CD14-positive monocyte (primary cell): ENCODE data around the gene CXCL12. TPM values are rescaled to one million over a fixed set of nuclear protein-coding genes. Genes with fewer than 3 reads are reported as not detected.

Experiments used
- DNase-seq, 3 donors: peaks; one replicate each; pipeline ENCODE4 v3.0.0-alpha.2; 2011 to 2022
- H2AFZ ChIP-seq: 2 replicates; pipeline ENCODE4 v1.6.0; 2012; ENCODE audit warnings: mild to moderate bottlenecking, low read depth, low read length, inconsistent platforms; ENCODE audit not compliant: insufficient read depth, poor library complexity, severe bottlenecking
- H3K27ac ChIP-seq, 2 donors: 1 replicate in 1 of 2; 2 replicates in 1 of 2; pipeline ENCODE4 v1.5.1; 2012 to 2013; ENCODE audit warnings: low read length in 2 of 2, control low read depth in 1 of 2, inconsistent platforms in 1 of 2, low read depth in 1 of 2, mild to moderate bottlenecking in 1 of 2
- H3K27me3 ChIP-seq, 2 donors: one replicate each; pipeline versions ENCODE4 v1.6.0 to v1.6.1; 2011 to 2013; ENCODE audit warnings: low read length in 2 of 2; ENCODE audit not compliant: control insufficient read depth in 2 of 2, insufficient read depth in 2 of 2
- H3K36me3 ChIP-seq, 2 donors: replicated peaks in 1 of 2; 1 replicate in 1 of 2; 2 replicates in 1 of 2; pipeline versions ENCODE4 v1.5.1 to v1.6.1; 2012 to 2013; ENCODE audit warnings: low read length in 2 of 2, control low read depth in 1 of 2, inconsistent platforms in 1 of 2, mild to moderate bottlenecking in 1 of 2; ENCODE audit not compliant: insufficient read depth in 2 of 2, control insufficient read depth in 1 of 2
- H3K4me1 ChIP-seq, 2 donors: 1 replicate in 1 of 2; 2 replicates in 1 of 2; pipeline versions ENCODE4 v1.5.1 to v1.6.1; 2012 to 2013; ENCODE audit warnings: low read length in 2 of 2, control low read depth in 1 of 2, inconsistent platforms in 1 of 2, mild to moderate bottlenecking in 1 of 2, moderate library complexity in 1 of 2; ENCODE audit not compliant: insufficient read depth in 2 of 2, control insufficient read depth in 1 of 2
- H3K4me2 ChIP-seq: replicated peaks from 2 replicates; pipeline ENCODE3; 2012; ENCODE audit warnings: low read length, moderate library complexity, mild to moderate bottlenecking; ENCODE audit not compliant: poor library complexity, severe bottlenecking; ENCODE audit errors: extremely low read depth
- H3K4me3 ChIP-seq, 3 experiments: fragments of 200-600 bp in 1 of 3; sonication (generic) in 1 of 3; replicated peaks in 1 of 3; 1 replicate in 2 of 3; 2 replicates in 1 of 3; pipeline ENCODE4 v1.5.1; 2011 to 2013; ENCODE audit warnings: low read length in 3 of 3, mild to moderate bottlenecking in 3 of 3, control low read depth in 2 of 3, low read depth in 2 of 3, inconsistent platforms in 1 of 3, moderate library complexity in 1 of 3
- H3K79me2 ChIP-seq: 2 replicates; pipeline ENCODE4 v1.6.0; 2012; ENCODE audit warnings: mild to moderate bottlenecking, control low read depth, inconsistent platforms, low read length, moderate library complexity; ENCODE audit not compliant: insufficient read depth
- H3K9ac ChIP-seq: 2 replicates; pipeline ENCODE4 v1.6.0; 2017; ENCODE audit warnings: low read length, mild to moderate bottlenecking; ENCODE audit not compliant: insufficient read depth, poor library complexity, severe bottlenecking
- H3K9me3 ChIP-seq, 2 donors: replicated peaks in 1 of 2; 1 replicate in 1 of 2; 2 replicates in 1 of 2; pipeline versions ENCODE4 v1.5.1 to v1.6.1; 2012 to 2013; ENCODE audit warnings: low read length in 2 of 2, control low read depth in 1 of 2; ENCODE audit not compliant: control insufficient read depth in 1 of 2, insufficient read depth in 1 of 2
- H4K20me1 ChIP-seq: 2 replicates; pipeline ENCODE4 v1.6.0; 2012; ENCODE audit warnings: mild to moderate bottlenecking, low read length, control low read depth, moderate library complexity; ENCODE audit not compliant: insufficient read depth
- H3K27ac Mint-ChIP-seq, 7 donors: one replicate each; pipeline ENCODE4 v1.8.0; 2020; ENCODE audit warnings: mild to moderate bottlenecking in 7 of 7, mixed read lengths in 7 of 7, moderate library complexity in 6 of 7, inconsistent platforms in 2 of 7
- H3K27me3 Mint-ChIP-seq, 3 donors: one replicate each; pipeline ENCODE4 v1.8.0; 2021 to 2022; ENCODE audit warnings: low read depth in 3 of 3, mild to moderate bottlenecking in 3 of 3, mixed read lengths in 3 of 3, moderate library complexity in 3 of 3, inconsistent platforms in 1 of 3
- H3K36me3 Mint-ChIP-seq, 2 donors: one replicate each; pipeline ENCODE4 v1.8.0; 2020; ENCODE audit warnings: mixed read lengths in 2 of 2, inconsistent platforms in 1 of 2, mild to moderate bottlenecking in 1 of 2
- H3K4me1 Mint-ChIP-seq: one replicate; pipeline ENCODE4 v1.8.0; 2020; ENCODE audit warnings: mild to moderate bottlenecking, mixed read lengths
- H3K4me3 Mint-ChIP-seq, 2 donors: one replicate each; pipeline ENCODE4 v1.8.0; 2020; ENCODE audit warnings: mild to moderate bottlenecking in 2 of 2, mixed read lengths in 2 of 2, moderate library complexity in 1 of 2
- H3K9me3 Mint-ChIP-seq, 7 donors: one replicate each; pipeline ENCODE4 v1.8.0; 2020 to 2022; ENCODE audit warnings: mixed read lengths in 7 of 7, mild to moderate bottlenecking in 6 of 7, moderate library complexity in 6 of 7, inconsistent platforms in 2 of 7
- WGBS: methylation state at CpG from one replicate; pipeline ENCODE4 v1.1.5; 2013; ENCODE audit warnings: missing lambda C conversion rate; ENCODE audit not compliant: insufficient coverage; 5-methylcytosine and 5-hydroxymethylcytosine counted together
- intact Hi-C, 2 donors: fragments of 100-400 bp; cut with micrococcal nuclease; formaldehyde crosslinking; loops; one replicate each; pipeline versions ENCODE4 v1.15.0 to v1.15.1; 2023
- polyA plus RNA-seq, 3 donors: library from polyadenylated mRNA; depleted of rRNA in 1 of 3; unstranded in 2 of 3; stranded (reverse) in 1 of 3; fragments of 300-500 nt in 2 of 3; fragments of >200 nt in 1 of 3; fragmentation: Illumina TruSeq in 2 of 3; gene quantifications; 1 replicate in 2 of 3; 2 replicates in 1 of 3; pipeline ENCODE4 v1.2.3, GENCODE V29; 2012 to 2021
- TF ChIP-seq, protein P1 (sequence below): fragments of 200-600 bp; IDR thresholded peaks from one replicate; pipeline ENCODE4 v1.8.0; 2022; ENCODE audit warnings: antibody characterized with exemption, mild to moderate bottlenecking

Gene CXCL12
- polyA plus RNA-seq, 3 donors: 0.21 TPM; not detected in 2

- H3K4me3 ChIP-seq: no peak overlapping the region
- H2AFZ ChIP-seq: no peak overlapping the region
- no peaks in the 10 kb centered on the region for H3K79me2 ChIP-seq
- Mint-ChIP-seq H3K9me3 (peaks cover 0 to 2% (median 0%) of the 10 kb centered on the region in 7 donors), H3K36me3 (no peaks in the 10 kb centered on the region), H3K4me3 (no peak overlapping the region), H3K27ac (no peak overlapping the region), H3K27me3 (peaks cover 6 to 16% (median 11%) of the 10 kb centered on the region in 3 donors), H3K4me1 (peaks cover 3% of the 10 kb centered on the region)
- no peak overlapping the region for H3K4me2 ChIP-seq
- no peak overlapping the region for H3K9ac ChIP-seq
- H3K27me3 ChIP-seq: peaks cover 0 to 2% of the 10 kb centered on the region in 2 donors
- intact Hi-C loops: no loop called here
- TF ChIP-seq, protein P1, sequence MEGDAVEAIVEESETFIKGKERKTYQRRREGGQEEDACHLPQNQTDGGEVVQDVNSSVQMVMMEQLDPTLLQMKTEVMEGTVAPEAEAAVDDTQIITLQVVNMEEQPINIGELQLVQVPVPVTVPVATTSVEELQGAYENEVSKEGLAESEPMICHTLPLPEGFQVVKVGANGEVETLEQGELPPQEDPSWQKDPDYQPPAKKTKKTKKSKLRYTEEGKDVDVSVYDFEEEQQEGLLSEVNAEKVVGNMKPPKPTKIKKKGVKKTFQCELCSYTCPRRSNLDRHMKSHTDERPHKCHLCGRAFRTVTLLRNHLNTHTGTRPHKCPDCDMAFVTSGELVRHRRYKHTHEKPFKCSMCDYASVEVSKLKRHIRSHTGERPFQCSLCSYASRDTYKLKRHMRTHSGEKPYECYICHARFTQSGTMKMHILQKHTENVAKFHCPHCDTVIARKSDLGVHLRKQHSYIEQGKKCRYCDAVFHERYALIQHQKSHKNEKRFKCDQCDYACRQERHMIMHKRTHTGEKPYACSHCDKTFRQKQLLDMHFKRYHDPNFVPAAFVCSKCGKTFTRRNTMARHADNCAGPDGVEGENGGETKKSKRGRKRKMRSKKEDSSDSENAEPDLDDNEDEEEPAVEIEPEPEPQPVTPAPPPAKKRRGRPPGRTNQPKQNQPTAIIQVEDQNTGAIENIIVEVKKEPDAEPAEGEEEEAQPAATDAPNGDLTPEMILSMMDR: no peak
- no peaks in the 10 kb centered on the region for H3K4me1 ChIP-seq
- WGBS: 85% methylated on average over 3 of the region's 7 CpGs
- no peaks in the 10 kb centered on the region for H3K9me3 ChIP-seq
- H3K36me3 ChIP-seq: no peaks in the 10 kb centered on the region
- DNase-seq: no peak
- H4K20me1 ChIP-seq: no peaks in the 10 kb centered on the region
- H3K27ac ChIP-seq: no peak overlapping the region
Observed at GRCh38 chr10:44376472-44377099, 8.3 kb downstream of the CXCL12 start.

DNA sequence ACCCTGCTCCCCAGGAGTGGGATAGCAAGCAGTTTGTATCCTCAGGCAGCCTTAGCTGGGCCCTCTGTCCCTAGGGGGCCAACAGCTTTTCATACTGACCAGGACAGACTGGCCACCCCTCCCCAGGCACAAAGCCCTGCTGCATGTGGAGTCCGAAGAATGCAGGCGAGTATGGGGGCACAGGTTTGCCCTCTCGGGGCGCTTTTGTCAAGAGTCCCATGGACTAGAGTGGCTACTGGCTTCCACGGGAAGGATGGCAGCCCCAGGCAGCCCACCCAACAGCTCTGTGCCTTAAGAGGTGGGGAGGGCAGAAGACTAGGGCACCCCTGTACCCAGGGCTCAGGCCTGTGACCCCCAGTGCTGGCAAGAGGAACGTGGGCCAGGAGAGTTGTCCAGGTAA, 10.7 kb downstream of the CXCL12 start:
- Histone ChIP-seq H2AFZ (no peak overlapping the region), H3K27ac (no peak overlapping the region), H4K20me1 (no peaks in the 10 kb centered on the region), H3K4me1 (no peaks in the 10 kb centered on the region), H3K27me3 (no peaks in the 10 kb centered on the region), H3K36me3 (no peaks in the 10 kb centered on the region), H3K9me3 (no peaks in the 10 kb centered on the region), H3K79me2 (no peaks in the 10 kb centered on the region), H3K4me2 (no peak overlapping the region), H3K9ac (no peak overlapping the region), H3K4me3 (no peak overlapping the region)
- no peak overlapping the region for H3K27ac Mint-ChIP-seq
- H3K36me3 Mint-ChIP-seq: no peaks in the 10 kb centered on the region
- 100% methylated on average over 3 of the region's 6 CpGs for WGBS
- H3K4me3 Mint-ChIP-seq: no peak overlapping the region
- peaks cover 6% of the 10 kb centered on the region for H3K4me1 Mint-ChIP-seq
- DNase-seq: no peak
- intact Hi-C loops: no loop called here
- peaks cover 0 to 2% (median 0%) of the 10 kb centered on the region in 7 donors for H3K9me3 Mint-ChIP-seq
- H3K27me3 Mint-ChIP-seq: peaks cover 2 to 12% (median 6%) of the 10 kb centered on the region in 3 donors
- TF ChIP-seq, protein P1: no peak
